ENCODE data around the gene OTOA.

The OTOA gene

DNA sequence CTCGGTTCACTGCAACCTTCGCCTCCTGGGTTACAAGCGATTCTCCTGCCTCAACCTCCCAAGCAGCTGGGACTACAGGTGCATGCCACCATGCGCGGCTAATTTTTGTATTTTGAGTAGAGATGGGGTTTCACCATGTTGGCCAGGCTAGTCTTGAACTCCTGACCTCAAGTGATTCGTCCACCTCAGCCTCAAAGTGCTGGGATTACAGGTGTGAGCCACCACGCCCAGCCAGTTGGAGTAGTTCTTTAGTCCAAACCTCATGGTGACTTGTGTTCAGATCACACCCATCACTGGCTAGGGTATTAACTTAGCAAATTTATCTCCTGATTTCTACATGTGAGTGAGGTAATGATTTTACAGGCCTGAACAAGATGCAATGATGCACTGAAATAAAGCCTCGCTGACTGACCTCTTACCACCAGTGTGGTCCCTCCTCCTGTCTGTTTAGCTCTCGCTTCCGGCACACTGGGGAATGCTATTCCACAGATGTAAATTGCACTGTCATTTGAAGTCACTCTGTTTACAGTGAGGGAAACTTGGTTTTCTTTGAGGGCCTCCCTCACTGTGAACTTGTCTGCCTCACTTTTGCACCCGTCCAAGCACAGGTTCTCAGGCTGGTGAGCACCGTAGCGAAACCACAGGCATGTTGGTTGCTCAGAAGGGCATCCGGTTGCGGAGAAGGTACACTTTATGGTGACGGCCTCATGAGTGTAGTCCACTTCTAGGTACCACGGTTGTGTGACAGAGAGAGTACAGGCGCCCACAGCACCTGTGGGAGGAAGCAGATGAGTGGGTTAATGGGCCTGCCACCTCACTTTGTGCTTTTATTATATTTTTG lies 16.8 kb upstream of the OTOA start:
- TF ChIP-seq, protein P1, sequence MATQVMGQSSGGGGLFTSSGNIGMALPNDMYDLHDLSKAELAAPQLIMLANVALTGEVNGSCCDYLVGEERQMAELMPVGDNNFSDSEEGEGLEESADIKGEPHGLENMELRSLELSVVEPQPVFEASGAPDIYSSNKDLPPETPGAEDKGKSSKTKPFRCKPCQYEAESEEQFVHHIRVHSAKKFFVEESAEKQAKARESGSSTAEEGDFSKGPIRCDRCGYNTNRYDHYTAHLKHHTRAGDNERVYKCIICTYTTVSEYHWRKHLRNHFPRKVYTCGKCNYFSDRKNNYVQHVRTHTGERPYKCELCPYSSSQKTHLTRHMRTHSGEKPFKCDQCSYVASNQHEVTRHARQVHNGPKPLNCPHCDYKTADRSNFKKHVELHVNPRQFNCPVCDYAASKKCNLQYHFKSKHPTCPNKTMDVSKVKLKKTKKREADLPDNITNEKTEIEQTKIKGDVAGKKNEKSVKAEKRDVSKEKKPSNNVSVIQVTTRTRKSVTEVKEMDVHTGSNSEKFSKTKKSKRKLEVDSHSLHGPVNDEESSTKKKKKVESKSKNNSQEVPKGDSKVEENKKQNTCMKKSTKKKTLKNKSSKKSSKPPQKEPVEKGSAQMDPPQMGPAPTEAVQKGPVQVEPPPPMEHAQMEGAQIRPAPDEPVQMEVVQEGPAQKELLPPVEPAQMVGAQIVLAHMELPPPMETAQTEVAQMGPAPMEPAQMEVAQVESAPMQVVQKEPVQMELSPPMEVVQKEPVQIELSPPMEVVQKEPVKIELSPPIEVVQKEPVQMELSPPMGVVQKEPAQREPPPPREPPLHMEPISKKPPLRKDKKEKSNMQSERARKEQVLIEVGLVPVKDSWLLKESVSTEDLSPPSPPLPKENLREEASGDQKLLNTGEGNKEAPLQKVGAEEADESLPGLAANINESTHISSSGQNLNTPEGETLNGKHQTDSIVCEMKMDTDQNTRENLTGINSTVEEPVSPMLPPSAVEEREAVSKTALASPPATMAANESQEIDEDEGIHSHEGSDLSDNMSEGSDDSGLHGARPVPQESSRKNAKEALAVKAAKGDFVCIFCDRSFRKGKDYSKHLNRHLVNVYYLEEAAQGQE (IDR thresholded peaks at IDR 0.05; ENCODE audit: insufficient read depth in 1 of 2, low read depth in 2 of 2, low read length in 2 of 2): no peak
- TF ChIP-seq SIN3A (IDR thresholded peaks at IDR 0.05; ENCODE audit: borderline replicate concordance, insufficient read depth, low read length) (no peak), TAF1 (IDR thresholded peaks at IDR 0.05; ENCODE audit: borderline replicate concordance, insufficient read depth, low read length) (no peak), POLR2AphosphoS5 (IDR thresholded peaks at IDR 0.05; ENCODE audit: low read depth, low read length) (no peak), FOXP2 (optimal IDR thresholded peaks at IDR 0.05; ENCODE audit: borderline replicate concordance, extremely low read depth, extremely low read length, insufficient read depth) (no peak)

DNA sequence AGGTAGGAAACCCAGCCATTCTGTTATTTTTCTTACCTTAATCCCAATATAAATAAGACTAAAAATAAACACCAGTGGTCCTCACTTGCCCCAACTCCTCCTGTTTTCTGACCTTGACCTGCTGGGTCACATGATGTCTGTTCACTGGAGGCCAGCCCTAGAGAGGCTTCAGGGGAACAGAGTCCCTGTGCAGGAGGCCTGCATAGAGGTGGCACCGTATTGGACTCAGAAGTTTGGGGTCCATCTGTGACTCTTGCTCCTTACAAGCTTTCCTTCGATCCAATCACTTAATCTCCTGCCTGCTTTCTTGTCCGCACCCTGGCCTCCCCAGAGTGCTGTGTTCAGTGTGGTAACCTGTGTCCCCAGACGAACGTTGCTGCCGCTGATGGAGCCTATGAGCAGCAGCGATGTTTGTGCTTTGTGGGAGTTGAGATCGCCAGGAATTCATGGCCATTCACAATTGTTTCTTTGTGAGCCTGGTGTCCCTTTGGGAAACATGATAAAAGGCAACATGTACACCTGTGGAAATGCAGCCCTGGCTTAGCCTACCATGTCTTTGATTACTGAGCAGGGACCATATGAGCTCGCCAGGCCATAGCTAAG lies 16.1 kb upstream of the OTOA start:
- no peak for TF ChIP-seq FOXP2 (optimal IDR thresholded peaks at IDR 0.05; ENCODE audit: borderline replicate concordance, extremely low read depth, extremely low read length, insufficient read depth)
- TF ChIP-seq POLR2AphosphoS5 (IDR thresholded peaks at IDR 0.05; ENCODE audit: low read depth, low read length): no peak
- TF ChIP-seq SIN3A (IDR thresholded peaks at IDR 0.05; ENCODE audit: borderline replicate concordance, insufficient read depth, low read length): no peak
- TF ChIP-seq, protein P1 (IDR thresholded peaks at IDR 0.05; ENCODE audit: insufficient read depth in 1 of 2, low read depth in 2 of 2, low read length in 2 of 2): no peak
- no peak for TF ChIP-seq TAF1 (IDR thresholded peaks at IDR 0.05; ENCODE audit: borderline replicate concordance, insufficient read depth, low read length)

DNA sequence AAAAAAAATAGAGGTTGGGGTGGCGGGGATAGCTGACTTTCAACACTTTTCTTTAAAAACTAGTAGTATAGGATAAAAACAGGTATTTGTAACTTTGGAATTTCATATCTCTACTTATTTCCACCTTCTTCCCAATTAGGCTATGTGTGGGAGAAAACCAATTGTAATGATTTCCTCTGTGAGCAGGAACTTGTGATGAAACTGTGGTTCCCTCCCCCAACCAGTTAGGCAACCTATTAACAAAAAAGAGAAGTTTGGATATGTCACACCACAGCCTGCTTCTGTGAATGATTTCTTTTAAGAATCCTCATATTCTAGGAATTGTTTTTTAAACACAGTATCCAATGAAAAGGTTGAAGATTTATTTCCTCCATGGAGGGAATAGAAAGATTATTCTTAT lies 13.2 kb upstream of the OTOA start:
- TF ChIP-seq POLR2AphosphoS5 (IDR thresholded peaks at IDR 0.05; ENCODE audit: low read depth, low read length) (no peak), SIN3A (IDR thresholded peaks at IDR 0.05; ENCODE audit: borderline replicate concordance, insufficient read depth, low read length) (no peak), TAF1 (IDR thresholded peaks at IDR 0.05; ENCODE audit: borderline replicate concordance, insufficient read depth, low read length) (no peak), FOXP2 (optimal IDR thresholded peaks at IDR 0.05; ENCODE audit: borderline replicate concordance, extremely low read depth, extremely low read length, insufficient read depth) (no peak)
- TF ChIP-seq, protein P1 (IDR thresholded peaks at IDR 0.05; ENCODE audit: insufficient read depth in 1 of 2, low read depth in 2 of 2, low read length in 2 of 2): no peak

DNA sequence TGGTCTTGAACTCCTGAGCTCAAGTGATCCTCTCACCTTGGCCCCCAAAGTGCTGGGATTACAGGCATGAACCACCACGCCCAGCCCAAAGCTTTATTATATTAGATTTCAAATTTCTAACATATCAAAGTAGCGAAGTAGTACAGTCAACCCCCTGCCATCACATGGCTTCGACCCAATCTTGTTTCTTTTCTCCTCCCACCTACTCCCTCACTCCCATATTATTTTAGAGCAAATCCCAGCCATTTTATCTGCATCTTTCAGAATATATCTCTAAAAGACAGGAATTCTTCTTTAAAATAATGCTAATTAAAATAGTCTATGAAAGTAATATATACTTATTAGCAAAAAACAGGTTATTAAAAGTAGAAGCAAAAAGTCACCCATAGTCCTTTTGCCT lies 12.3 kb upstream of the OTOA start:
- TF ChIP-seq POLR2AphosphoS5 (IDR thresholded peaks at IDR 0.05; ENCODE audit: low read depth, low read length) (no peak), FOXP2 (optimal IDR thresholded peaks at IDR 0.05; ENCODE audit: borderline replicate concordance, extremely low read depth, extremely low read length, insufficient read depth) (no peak), SIN3A (IDR thresholded peaks at IDR 0.05; ENCODE audit: borderline replicate concordance, insufficient read depth, low read length) (no peak), TAF1 (IDR thresholded peaks at IDR 0.05; ENCODE audit: borderline replicate concordance, insufficient read depth, low read length) (no peak)
- TF ChIP-seq, protein P1 (IDR thresholded peaks at IDR 0.05; ENCODE audit: insufficient read depth in 1 of 2, low read depth in 2 of 2, low read length in 2 of 2): no peak

Measured in PFSK-1 (cell line).